ENCODE results near the gene NEURL3.

Gene NEURL3

DNA sequence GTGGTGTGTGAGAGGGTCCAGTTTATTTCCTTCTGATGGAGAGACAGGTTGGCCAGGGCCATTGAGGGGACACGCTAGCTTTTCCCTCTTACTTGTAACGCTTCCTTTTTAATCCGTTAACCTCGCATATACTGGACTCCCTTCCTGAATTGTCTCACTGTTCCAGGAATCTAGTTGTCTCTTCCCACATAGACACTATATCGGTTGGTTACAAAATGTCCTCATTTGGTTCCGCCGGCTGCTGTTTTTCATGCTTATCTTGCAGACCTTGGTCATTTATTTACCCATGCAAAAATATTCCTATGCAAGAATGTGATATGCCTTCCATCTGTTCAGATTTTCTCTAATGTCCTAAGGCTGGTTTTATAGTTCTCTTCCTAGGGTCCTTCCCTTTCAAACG lies 35.0 kb downstream of the NEURL3 start:
- H4K20me1 ChIP-seq (ENCODE audit: low read depth, low read length): no peaks in the 10 kb centered on the region
- H2AFZ ChIP-seq (ENCODE audit: low read depth, low read length, severe bottlenecking): no peak overlapping the region
- no peaks in the 10 kb centered on the region for H3K79me2 ChIP-seq (ENCODE audit: insufficient read depth, low read length)
- no peak for TF ChIP-seq EZH2phosphoT487 (conservative IDR thresholded peaks at IDR 0.05; ENCODE audit: low read length)
- TF ChIP-seq, protein P1, sequence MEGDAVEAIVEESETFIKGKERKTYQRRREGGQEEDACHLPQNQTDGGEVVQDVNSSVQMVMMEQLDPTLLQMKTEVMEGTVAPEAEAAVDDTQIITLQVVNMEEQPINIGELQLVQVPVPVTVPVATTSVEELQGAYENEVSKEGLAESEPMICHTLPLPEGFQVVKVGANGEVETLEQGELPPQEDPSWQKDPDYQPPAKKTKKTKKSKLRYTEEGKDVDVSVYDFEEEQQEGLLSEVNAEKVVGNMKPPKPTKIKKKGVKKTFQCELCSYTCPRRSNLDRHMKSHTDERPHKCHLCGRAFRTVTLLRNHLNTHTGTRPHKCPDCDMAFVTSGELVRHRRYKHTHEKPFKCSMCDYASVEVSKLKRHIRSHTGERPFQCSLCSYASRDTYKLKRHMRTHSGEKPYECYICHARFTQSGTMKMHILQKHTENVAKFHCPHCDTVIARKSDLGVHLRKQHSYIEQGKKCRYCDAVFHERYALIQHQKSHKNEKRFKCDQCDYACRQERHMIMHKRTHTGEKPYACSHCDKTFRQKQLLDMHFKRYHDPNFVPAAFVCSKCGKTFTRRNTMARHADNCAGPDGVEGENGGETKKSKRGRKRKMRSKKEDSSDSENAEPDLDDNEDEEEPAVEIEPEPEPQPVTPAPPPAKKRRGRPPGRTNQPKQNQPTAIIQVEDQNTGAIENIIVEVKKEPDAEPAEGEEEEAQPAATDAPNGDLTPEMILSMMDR (IDR thresholded peaks at IDR 0.05; ENCODE audit: insufficient read depth, low read length, poor library complexity, severe bottlenecking): no peak
- no peak overlapping the region for H3K4me3 ChIP-seq (ENCODE audit: insufficient read depth, low read length, poor library complexity, severe bottlenecking)
- no peaks in the 10 kb centered on the region for H3K36me3 ChIP-seq (ENCODE audit: low read length)
- H3K9me3 ChIP-seq (ENCODE audit: insufficient read depth, low read length): no peaks in the 10 kb centered on the region
- H3K9me2 ChIP-seq (replicated peaks; ENCODE audit: insufficient read depth, low read length): no peaks in the 10 kb centered on the region
- H3K9ac ChIP-seq (ENCODE audit: low read length): no peak overlapping the region
- H3F3A ChIP-seq (ENCODE audit: insufficient read depth): no peaks in the 10 kb centered on the region
- H3K27me3 ChIP-seq (ENCODE audit: low read length): no peaks in the 10 kb centered on the region
- H3K27ac ChIP-seq (ENCODE audit: low read depth, low read length): no peak overlapping the region
- no peak overlapping the region for H3K4me2 ChIP-seq (ENCODE audit: low read depth, low read length, poor library complexity, severe bottlenecking)

DNA sequence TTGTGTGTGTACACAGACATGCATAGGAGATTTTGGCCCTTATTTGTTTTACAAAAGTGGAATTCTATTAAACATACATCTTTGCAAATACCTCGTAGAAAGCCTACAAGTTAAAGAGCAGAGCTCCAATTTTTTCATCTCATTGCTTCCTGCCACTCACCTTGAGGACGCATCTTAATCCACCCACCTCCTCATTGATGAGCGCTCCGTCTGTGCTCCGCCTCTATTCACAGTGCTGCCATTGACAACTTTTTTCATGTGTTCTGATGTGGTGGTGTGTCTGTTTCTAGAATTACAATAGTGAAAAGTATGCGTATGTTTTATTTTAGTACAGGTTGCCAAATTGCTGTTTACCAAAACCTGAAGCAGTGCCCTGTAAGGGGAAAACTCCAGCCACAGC lies 36.3 kb downstream of the NEURL3 start:
- H3K79me2 ChIP-seq (ENCODE audit: insufficient read depth, low read length): no peaks in the 10 kb centered on the region
- no peak overlapping the region for H3K4me2 ChIP-seq (ENCODE audit: low read depth, low read length, poor library complexity, severe bottlenecking)
- no peak for TF ChIP-seq EZH2phosphoT487 (conservative IDR thresholded peaks at IDR 0.05; ENCODE audit: low read length)
- TF ChIP-seq, protein P1 (IDR thresholded peaks at IDR 0.05; ENCODE audit: insufficient read depth, low read length, poor library complexity, severe bottlenecking): no peak
- H2AFZ ChIP-seq (ENCODE audit: low read depth, low read length, severe bottlenecking): no peak overlapping the region
- H4K20me1 ChIP-seq (ENCODE audit: low read depth, low read length): no peaks in the 10 kb centered on the region
- no peaks in the 10 kb centered on the region for H3F3A ChIP-seq (ENCODE audit: insufficient read depth)
- no peaks in the 10 kb centered on the region for H3K36me3 ChIP-seq (ENCODE audit: low read length)
- H3K27ac ChIP-seq (ENCODE audit: low read depth, low read length): no peak overlapping the region
- H3K9ac ChIP-seq (ENCODE audit: low read length): no peak overlapping the region
- H3K27me3 ChIP-seq (ENCODE audit: low read length): no peaks in the 10 kb centered on the region
- no peak overlapping the region for H3K4me3 ChIP-seq (ENCODE audit: insufficient read depth, low read length, poor library complexity, severe bottlenecking)
- no peaks in the 10 kb centered on the region for H3K9me2 ChIP-seq (replicated peaks; ENCODE audit: insufficient read depth, low read length)
- H3K9me3 ChIP-seq (ENCODE audit: insufficient read depth, low read length): no peaks in the 10 kb centered on the region

DNA sequence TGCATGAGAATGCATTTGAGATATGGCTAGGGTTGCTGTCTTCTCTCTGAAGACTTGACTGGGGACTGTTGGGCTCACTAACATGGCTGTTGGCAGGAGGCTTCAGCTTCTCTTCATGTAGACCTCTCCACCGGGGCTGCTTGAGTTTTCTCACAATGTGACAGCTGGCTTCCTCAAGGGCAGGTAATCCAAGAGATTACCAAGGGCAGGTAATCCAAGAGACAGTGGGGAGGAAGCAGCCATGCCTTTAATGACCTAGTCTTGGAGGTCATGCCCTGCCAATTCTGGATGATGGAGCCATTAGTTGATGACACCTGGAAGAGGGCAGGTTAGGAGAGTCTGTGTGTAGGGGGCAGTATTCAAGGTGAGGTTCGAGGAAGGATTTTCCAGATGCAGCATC lies 40.5 kb downstream of the NEURL3 start:
- Histone ChIP-seq H3K27ac (ENCODE audit: low read depth, low read length) (no peak overlapping the region), H4K20me1 (ENCODE audit: low read depth, low read length) (no peaks in the 10 kb centered on the region), H3K79me2 (ENCODE audit: insufficient read depth, low read length) (no peaks in the 10 kb centered on the region), H3F3A (ENCODE audit: insufficient read depth) (no peaks in the 10 kb centered on the region), H2AFZ (ENCODE audit: low read depth, low read length, severe bottlenecking) (no peak overlapping the region), H3K9ac (ENCODE audit: low read length) (no peak overlapping the region), H3K4me3 (ENCODE audit: insufficient read depth, low read length, poor library complexity, severe bottlenecking) (no peak overlapping the region), H3K9me3 (ENCODE audit: insufficient read depth, low read length) (no peaks in the 10 kb centered on the region), H3K4me2 (ENCODE audit: low read depth, low read length, poor library complexity, severe bottlenecking) (no peak overlapping the region), H3K27me3 (ENCODE audit: low read length) (no peaks in the 10 kb centered on the region), H3K36me3 (ENCODE audit: low read length) (no peaks in the 10 kb centered on the region), H3K9me2 (replicated peaks; ENCODE audit: insufficient read depth, low read length) (no peaks in the 10 kb centered on the region)
- no peak for TF ChIP-seq EZH2phosphoT487 (conservative IDR thresholded peaks at IDR 0.05; ENCODE audit: low read length)
- TF ChIP-seq, protein P1 (IDR thresholded peaks at IDR 0.05; ENCODE audit: insufficient read depth, low read length, poor library complexity, severe bottlenecking): no peak

Measured in SU-DHL-6 (cell line).